Lower leg skin (tissue), 4 donors: ENCODE data around the gene CHGA. TPM values are rescaled to one million over a fixed set of nuclear protein-coding genes. Genes with fewer than 3 reads are reported as not detected.

ENCODE experiments used
- DNase-seq, 2 donors: peaks; one replicate each; pipeline ENCODE4 v3.0.0-alpha.2; 2019; ENCODE audit warnings: low spot score in 2 of 2
- H3K4me3 ChIP-seq: fragments of 200-600 bp; sonication (generic); 2 replicates; pipeline ENCODE4 v1.5.1; 2017; ENCODE audit warnings: mild to moderate bottlenecking, low read depth; ENCODE audit not compliant: poor library complexity, severe bottlenecking
- POLR2A ChIP-seq, 2 donors: fragments of 450-650 bp; IDR thresholded peaks; one replicate each; pipeline ENCODE4 v1.6.1; 2016 to 2017; ENCODE audit warnings: antibody characterized with exemption in 2 of 2, mild to moderate bottlenecking in 1 of 2, moderate library complexity in 1 of 2
- WGBS, 2 donors: methylation state at CpG; one replicate each; pipeline ENCODE4 v1.1.5; 2018; 5-methylcytosine and 5-hydroxymethylcytosine counted together
- intact Hi-C: fragments of 100-400 bp; cut with DNase I; formaldehyde crosslinking; loops from one replicate; pipeline ENCODE4 v1.15.0; 2023; ENCODE audit warnings: low total_unique reads
- total RNA-seq, 4 donors: library from RNA; depleted of rRNA; stranded (reverse); fragments of >200 nt; gene quantifications; one replicate each; pipeline ENCODE4 v1.1.0, GENCODE V29; 2016
- TF ChIP-seq, protein P1 (sequence below), 3 donors: fragments of 450-650 bp; IDR thresholded peaks; one replicate each; pipeline ENCODE4 v1.5.1; 2016; ENCODE audit warnings: antibody characterized with exemption in 3 of 3, mild to moderate bottlenecking in 3 of 3, moderate library complexity in 2 of 3

CHGA gene
- total RNA-seq, 4 donors from 2014 or later = 0.17 to 1.6 (median 1.5) TPM; not detected in 1

DNA sequence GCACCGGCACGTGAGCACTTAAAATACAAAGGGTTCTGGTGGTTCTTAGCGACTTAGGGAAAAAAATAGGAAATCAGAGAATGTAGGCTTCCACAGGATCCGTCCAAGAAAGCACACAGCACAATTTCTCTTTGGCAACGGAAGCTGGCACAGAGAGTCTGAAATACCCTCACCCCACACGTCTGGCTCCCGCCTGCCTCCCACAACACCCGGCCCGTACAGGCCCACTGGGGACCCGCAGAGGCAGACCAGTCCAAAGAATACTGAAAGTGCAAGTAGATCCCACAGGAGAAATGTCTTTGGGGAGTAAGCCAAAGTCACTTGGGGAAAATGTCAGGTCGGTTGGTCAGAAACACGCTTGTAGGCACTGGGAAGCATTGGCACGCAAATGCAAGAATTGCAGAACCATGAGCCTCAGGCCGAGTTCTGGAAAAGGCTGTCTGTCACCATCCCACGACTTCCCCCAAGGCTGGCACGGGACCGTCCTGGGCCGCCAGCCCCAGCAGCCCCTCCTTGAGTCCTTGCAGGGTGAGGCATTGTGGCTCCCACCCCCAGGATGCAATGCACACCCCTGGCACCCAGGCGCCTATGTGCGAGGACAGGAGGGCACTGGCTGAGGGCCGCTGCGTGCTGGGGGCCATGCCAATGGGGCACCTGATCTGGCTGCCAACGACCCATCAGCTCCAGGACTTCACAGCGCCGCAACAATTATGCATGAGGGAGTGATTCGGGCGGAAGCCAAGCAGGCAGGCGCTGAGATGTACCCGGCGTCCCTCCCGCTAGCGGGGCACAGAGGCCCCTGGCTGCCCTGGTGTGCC is 29.7 kb downstream of the CHGA start:
- TF ChIP-seq, protein P1, sequence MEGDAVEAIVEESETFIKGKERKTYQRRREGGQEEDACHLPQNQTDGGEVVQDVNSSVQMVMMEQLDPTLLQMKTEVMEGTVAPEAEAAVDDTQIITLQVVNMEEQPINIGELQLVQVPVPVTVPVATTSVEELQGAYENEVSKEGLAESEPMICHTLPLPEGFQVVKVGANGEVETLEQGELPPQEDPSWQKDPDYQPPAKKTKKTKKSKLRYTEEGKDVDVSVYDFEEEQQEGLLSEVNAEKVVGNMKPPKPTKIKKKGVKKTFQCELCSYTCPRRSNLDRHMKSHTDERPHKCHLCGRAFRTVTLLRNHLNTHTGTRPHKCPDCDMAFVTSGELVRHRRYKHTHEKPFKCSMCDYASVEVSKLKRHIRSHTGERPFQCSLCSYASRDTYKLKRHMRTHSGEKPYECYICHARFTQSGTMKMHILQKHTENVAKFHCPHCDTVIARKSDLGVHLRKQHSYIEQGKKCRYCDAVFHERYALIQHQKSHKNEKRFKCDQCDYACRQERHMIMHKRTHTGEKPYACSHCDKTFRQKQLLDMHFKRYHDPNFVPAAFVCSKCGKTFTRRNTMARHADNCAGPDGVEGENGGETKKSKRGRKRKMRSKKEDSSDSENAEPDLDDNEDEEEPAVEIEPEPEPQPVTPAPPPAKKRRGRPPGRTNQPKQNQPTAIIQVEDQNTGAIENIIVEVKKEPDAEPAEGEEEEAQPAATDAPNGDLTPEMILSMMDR (IDR thresholded peaks at IDR 0.05) = no peak
- TF ChIP-seq POLR2A (IDR thresholded peaks at IDR 0.05) = no peak
- no peak overlapping the region for H3K4me3 ChIP-seq
- 81 to 82% methylated on average over 29 to 32 of the region's 32 CpGs for WGBS, 2 donors
- intact Hi-C loops = loop anchor here (5.0 kb wide), 1 partner anchor 185 kb away; no protein-coding TSS in a partner anchor
- no peak for DNase-seq

DNA sequence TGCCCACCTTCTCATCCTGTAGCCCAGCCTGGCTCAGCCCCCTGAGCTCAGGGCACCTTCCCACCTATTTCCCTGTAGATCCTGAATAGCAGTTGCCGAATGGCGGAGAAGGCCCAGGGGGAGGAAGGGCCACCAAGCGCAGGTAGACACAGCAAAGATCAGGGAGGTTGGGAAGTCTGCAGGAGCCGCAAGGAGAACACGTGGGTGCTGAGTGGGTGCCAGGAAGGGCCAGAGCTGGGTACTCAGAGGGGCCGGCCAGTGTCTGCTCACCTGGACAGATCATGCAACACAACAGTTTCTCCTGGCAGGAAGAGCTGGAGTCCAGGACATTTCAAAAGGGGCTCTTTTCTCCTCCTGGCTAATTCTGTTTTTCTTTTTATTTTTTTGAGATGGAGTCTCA is 30.6 kb downstream of the CHGA start:
- TF ChIP-seq, protein P1 (IDR thresholded peaks at IDR 0.05) = no peak
- TF ChIP-seq POLR2A (IDR thresholded peaks at IDR 0.05) = no peak
- H3K4me3 ChIP-seq = no peak overlapping the region
- 89 to 90% methylated on average over 6 of the region's 6 CpGs for WGBS, 2 donors
- no peak for DNase-seq
- intact Hi-C loops = loop anchor here (5.0 kb wide), 1 partner anchor 184 kb away; no protein-coding TSS in a partner anchor

DNA sequence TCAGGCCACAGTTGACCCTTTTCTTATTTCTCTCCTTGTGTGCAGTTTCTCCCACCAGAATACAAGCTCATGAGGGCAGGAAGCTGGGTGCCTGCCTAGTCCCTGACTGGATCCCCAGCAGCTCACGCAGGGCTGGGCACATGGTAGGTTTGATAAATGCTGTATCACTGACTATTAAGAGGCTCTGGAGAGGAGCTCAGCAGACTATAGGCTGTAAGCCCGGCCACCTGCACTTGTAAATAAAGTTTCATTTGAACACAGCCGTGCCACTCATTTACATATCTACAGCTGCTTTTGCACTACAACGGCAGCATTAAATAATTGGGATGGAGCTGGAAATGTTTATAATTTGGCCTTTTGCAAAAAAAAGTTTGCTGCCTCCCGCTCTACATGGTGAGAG is 32.0 kb downstream of the CHGA start:
- intact Hi-C loops = loop anchor here (1.0 to 5.0 kb wide), 2 partner anchors 49 to 182 kb away; no protein-coding TSS in a partner anchor

DNA sequence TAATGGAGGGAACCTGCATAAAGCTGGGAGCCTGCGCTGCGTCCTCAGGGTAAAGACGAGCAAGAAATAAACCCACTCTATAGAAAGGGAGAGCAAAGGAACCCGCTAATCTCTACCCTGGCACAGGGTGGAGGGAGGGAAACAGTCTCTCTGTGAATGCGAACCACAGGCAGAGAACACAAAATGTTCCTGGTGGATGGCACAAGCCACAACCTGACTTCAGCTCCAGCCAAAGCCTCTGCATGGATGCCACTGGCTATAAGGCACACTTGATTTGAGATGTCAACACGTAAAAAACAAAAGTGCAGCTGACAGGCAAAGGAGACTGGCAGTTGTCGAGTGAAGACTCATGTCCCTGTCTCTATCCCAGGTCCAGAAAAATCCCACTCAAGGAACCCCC is 32.4 kb downstream of the CHGA start:
- intact Hi-C loops = loop anchor here (1.0 kb wide), 1 partner anchor 49 kb away; no protein-coding TSS in a partner anchor
- DNase-seq = no peak
- no peak overlapping the region for H3K4me3 ChIP-seq
- 69 to 70% methylated on average over 7 of the region's 7 CpGs for WGBS, 2 donors
- TF ChIP-seq, protein P1 (IDR thresholded peaks at IDR 0.05) = no peak
- TF ChIP-seq POLR2A (IDR thresholded peaks at IDR 0.05) = no peak

More for the DNA sequence above, 32.0 kb downstream of the CHGA start:
- TF ChIP-seq, protein P1 (IDR thresholded peaks at IDR 0.05) = no peak
- 77% methylated on average over 5 of the region's 5 CpGs for WGBS, 2 donors
- H3K4me3 ChIP-seq = no peak overlapping the region
- DNase-seq = no peak

DNA sequence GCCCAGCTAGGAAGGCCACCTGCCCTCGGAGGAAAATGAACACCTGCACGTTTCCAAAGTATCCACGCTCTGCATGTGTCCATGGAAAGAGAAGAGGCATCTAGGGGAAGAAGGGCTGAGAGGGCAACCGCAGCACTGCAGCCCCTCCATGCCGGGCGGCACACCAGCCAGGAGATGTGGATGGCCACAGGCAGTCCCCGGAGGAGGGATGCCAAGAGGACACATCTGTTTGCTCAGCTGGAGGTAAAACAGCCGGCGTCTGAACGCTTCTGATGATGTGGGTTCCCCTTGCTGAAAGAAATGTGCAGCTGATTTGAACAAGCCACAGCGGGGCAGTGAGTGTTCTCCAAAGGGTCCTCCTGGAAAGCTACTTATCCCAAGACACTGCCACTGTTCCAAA is 34.0 kb downstream of the CHGA start:
- 80 to 92% methylated on average over 11 of the region's 11 CpGs for WGBS, 2 donors
- intact Hi-C loops = no loop called here
- TF ChIP-seq, protein P1 (IDR thresholded peaks at IDR 0.05) = no peak
- no peak for TF ChIP-seq POLR2A (IDR thresholded peaks at IDR 0.05)
- H3K4me3 ChIP-seq = no peak overlapping the region
- no peak for DNase-seq
